ENCODE data around the gene PSRC1. TPM values are rescaled to one million over a fixed set of nuclear protein-coding genes. Genes with fewer than 3 reads are reported as not detected.
"Not testable (repeated sequence)": the region's sequence is repeated elsewhere in the genome, so short reads cannot be mapped to it uniquely, and the experiment has no call there.

Gene PSRC1
- total and polyA plus RNA-seq, 4 experiments from 2014 or later = 0.17 to 0.31 (median 0.23) TPM

- Histone ChIP-seq H3K9me3 (ENCODE audit: control insufficient read depth in 1 of 2, low read length in 2 of 2) (no peaks in the 10 kb centered on the region), H3K27me3 (ENCODE audit: insufficient read depth, low read length) (no peaks in the 10 kb centered on the region), H3K36me3 (ENCODE audit: insufficient read depth, low read length) (no peaks in the 10 kb centered on the region), H3K4me1 (ENCODE audit: insufficient read depth, low read length) (no peaks in the 10 kb centered on the region), H3K4me3 (ENCODE audit: low read length in 2 of 2) (no peak overlapping the region), H3K27ac (ENCODE audit: low read depth, low read length) (no peak overlapping the region)
- Mint-ChIP-seq H3K4me3 (no peak overlapping the region), H3K27me3 (peaks cover 3 to 6% of the 10 kb centered on the region in 2 donors), H3K4me1 (no peaks in the 10 kb centered on the region), H3K27ac (no peak overlapping the region), H3K36me3 (no peaks in the 10 kb centered on the region), H3K9me3 (no peaks in the 10 kb centered on the region)
- DNase-seq = no peak
- ChIA-PET POLR2A (ENCODE audit: partially characterized antibody) (no interaction called here), CTCF (ENCODE audit: partially characterized antibody) (no interaction called here)
- intact Hi-C loops (cut with micrococcal nuclease) = no loop called here
Observed at GRCh38 chr1:109314795-109315194, 31.9 kb upstream of the PSRC1 start.

DNA sequence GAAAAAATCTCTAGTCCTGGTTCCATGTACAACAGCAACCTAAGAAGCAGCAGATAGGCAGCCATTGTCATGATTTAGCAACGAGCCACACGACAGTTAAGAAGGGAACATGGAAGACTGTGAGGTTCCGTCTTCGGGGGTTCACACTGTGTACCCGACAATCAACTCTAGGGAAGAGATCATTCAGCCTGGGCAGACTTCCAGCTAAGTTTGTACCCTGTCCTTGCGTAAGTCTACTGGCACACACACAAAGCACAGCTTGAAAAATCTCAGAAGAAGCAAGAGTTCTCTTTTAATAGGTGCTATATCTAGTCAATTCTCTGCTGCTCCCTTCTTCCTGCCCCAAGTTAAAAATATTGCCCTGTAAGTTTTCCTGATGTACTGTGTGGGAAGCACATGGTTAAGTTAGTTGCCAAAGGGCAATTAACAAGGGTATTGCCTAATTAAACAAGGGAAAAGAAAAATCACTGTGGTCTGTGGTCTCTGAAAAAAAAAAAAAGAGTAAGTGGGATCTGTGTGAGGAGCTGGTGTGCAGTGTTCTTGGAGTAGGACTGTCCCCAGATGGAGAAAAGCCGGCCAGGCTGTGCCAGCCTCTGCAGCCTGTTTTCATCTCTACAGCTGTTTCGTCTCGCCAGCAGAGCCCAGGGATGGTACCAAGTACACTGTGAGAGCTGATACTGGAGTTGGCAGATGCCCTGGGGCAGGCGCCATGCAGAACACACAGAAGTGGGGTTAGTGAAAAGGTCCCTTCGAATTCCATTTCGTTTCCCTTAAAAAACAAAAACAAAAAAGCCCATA lies 30.2 kb upstream of the PSRC1 start:
- Histone ChIP-seq H3K4me1 (ENCODE audit: insufficient read depth, low read length) (no peaks in the 10 kb centered on the region), H3K36me3 (ENCODE audit: insufficient read depth, low read length) (no peaks in the 10 kb centered on the region), H3K9me3 (ENCODE audit: control insufficient read depth in 1 of 2, low read length in 2 of 2) (no peaks in the 10 kb centered on the region), H3K27me3 (ENCODE audit: insufficient read depth, low read length) (no peaks in the 10 kb centered on the region), H3K4me3 (ENCODE audit: low read length in 2 of 2) (no peak overlapping the region), H3K27ac (ENCODE audit: low read depth, low read length) (no peak overlapping the region)
- Mint-ChIP-seq H3K36me3 (no peaks in the 10 kb centered on the region), H3K27me3 (peaks cover 5 to 7% of the 10 kb centered on the region in 2 donors), H3K27ac (no peak overlapping the region), H3K9me3 (no peaks in the 10 kb centered on the region), H3K4me3 (no peak overlapping the region), H3K4me1 (no peaks in the 10 kb centered on the region)
- no peak for DNase-seq
- intact Hi-C loops (cut with micrococcal nuclease) = no loop called here
- ChIA-PET POLR2A (ENCODE audit: partially characterized antibody) (no interaction called here), CTCF (ENCODE audit: partially characterized antibody) (interaction anchor here (0.7 kb wide), 2 partner anchors 35 to 252 kb away, joined by 3 to 4 read pairs; no protein-coding TSS in a partner anchor)

- H3K4me1 Mint-ChIP-seq = no peaks in the 10 kb centered on the region
- H3K27ac Mint-ChIP-seq = no peak overlapping the region
- peaks cover 5 to 7% of the 10 kb centered on the region in 2 donors for H3K27me3 Mint-ChIP-seq
- Histone ChIP-seq H3K27me3 (ENCODE audit: insufficient read depth, low read length) (no peaks in the 10 kb centered on the region), H3K4me1 (ENCODE audit: insufficient read depth, low read length) (no peaks in the 10 kb centered on the region), H3K9me3 (ENCODE audit: control insufficient read depth in 1 of 2, low read length in 2 of 2) (no peaks in the 10 kb centered on the region), H3K4me3 (ENCODE audit: low read length in 2 of 2) (no peak overlapping the region), H3K27ac (ENCODE audit: low read depth, low read length) (no peak overlapping the region), H3K36me3 (ENCODE audit: insufficient read depth, low read length) (no peaks in the 10 kb centered on the region)
- no peak overlapping the region for H3K4me3 Mint-ChIP-seq
- POLR2A ChIA-PET (ENCODE audit: partially characterized antibody) = no interaction called here
- no peaks in the 10 kb centered on the region for H3K36me3 Mint-ChIP-seq
- DNase-seq = no peak
- CTCF ChIA-PET (ENCODE audit: partially characterized antibody) = no interaction called here
- intact Hi-C loops (cut with micrococcal nuclease) = no loop called here
- H3K9me3 Mint-ChIP-seq = no peaks in the 10 kb centered on the region
Observed at GRCh38 chr1:109312246-109312645, 29.3 kb upstream of the PSRC1 start.

- Mint-ChIP-seq H3K27me3 (peaks cover 5 to 8% of the 10 kb centered on the region in 2 donors), H3K9me3 (no peaks in the 10 kb centered on the region), H3K4me3 (no peak overlapping the region), H3K36me3 (no peaks in the 10 kb centered on the region), H3K4me1 (no peaks in the 10 kb centered on the region), H3K27ac (no peak overlapping the region)
- H3K4me3 ChIP-seq (ENCODE audit: low read length in 2 of 2) = no peak overlapping the region
- intact Hi-C loops (cut with micrococcal nuclease) = no loop called here
- POLR2A ChIA-PET (ENCODE audit: partially characterized antibody) = no interaction called here
- H3K27me3 ChIP-seq (ENCODE audit: insufficient read depth, low read length) = no peaks in the 10 kb centered on the region
- DNase-seq = no peak
- CTCF ChIA-PET (ENCODE audit: partially characterized antibody) = no interaction called here
- no peaks in the 10 kb centered on the region for H3K36me3 ChIP-seq (ENCODE audit: insufficient read depth, low read length)
- no peaks in the 10 kb centered on the region for H3K4me1 ChIP-seq (ENCODE audit: insufficient read depth, low read length)
- no peak overlapping the region for H3K27ac ChIP-seq (ENCODE audit: low read depth, low read length)
- H3K9me3 ChIP-seq (ENCODE audit: control insufficient read depth in 1 of 2, low read length in 2 of 2) = no peaks in the 10 kb centered on the region
Observed at GRCh38 chr1:109309347-109309746, 26.4 kb upstream of the PSRC1 start.

GRCh38 chr1:109307274-109308021 lies 24.5 kb upstream of the PSRC1 start:
- Histone ChIP-seq H3K9me3 (ENCODE audit: control insufficient read depth in 1 of 2, low read length in 2 of 2) (no peaks in the 10 kb centered on the region), H3K4me1 (ENCODE audit: insufficient read depth, low read length) (no peaks in the 10 kb centered on the region), H3K36me3 (ENCODE audit: insufficient read depth, low read length) (no peaks in the 10 kb centered on the region), H3K4me3 (ENCODE audit: low read length in 2 of 2) (no peak overlapping the region), H3K27me3 (ENCODE audit: insufficient read depth, low read length) (no peaks in the 10 kb centered on the region), H3K27ac (ENCODE audit: low read depth, low read length) (no peak overlapping the region)
- H3K4me3 Mint-ChIP-seq = no peak overlapping the region
- DNase-seq = no peak
- H3K4me1 Mint-ChIP-seq = no peaks in the 10 kb centered on the region
- no peak overlapping the region for H3K27ac Mint-ChIP-seq
- H3K36me3 Mint-ChIP-seq = no peaks in the 10 kb centered on the region
- CTCF ChIA-PET (ENCODE audit: partially characterized antibody) = interaction anchor here (1.4 kb wide), 1 partner anchor 43 kb away, joined by 4 read pairs; no protein-coding TSS in a partner anchor
- H3K9me3 Mint-ChIP-seq = no peaks in the 10 kb centered on the region
- H3K27me3 Mint-ChIP-seq = peaks cover 5 to 8% of the 10 kb centered on the region in 2 donors
- intact Hi-C loops (cut with micrococcal nuclease) = no loop called here
- POLR2A ChIA-PET (ENCODE audit: partially characterized antibody) = no interaction called here

GRCh38 chr1:109306832-109307273 lies 23.9 kb upstream of the PSRC1 start, which contains the start of gene MYBPHL:
MYBPHL (minus strand) TSS chr1:109307011; CDS start chr1:109306991, 20 bp downstream.
- Mint-ChIP-seq H3K4me1 (no peaks in the 10 kb centered on the region), H3K27me3 (peaks cover 5 to 8% of the 10 kb centered on the region in 2 donors), H3K9me3 (no peaks in the 10 kb centered on the region), H3K27ac (no peak within 1 kb of the TSS), H3K4me3 (no peak within 1 kb of the TSS), H3K36me3 (no peaks in the 10 kb centered on the region)
- H3K4me3 ChIP-seq (ENCODE audit: low read length in 2 of 2) = no peak within 1 kb of the TSS
- ChIA-PET POLR2A (ENCODE audit: partially characterized antibody) (no interaction called here), CTCF (ENCODE audit: partially characterized antibody) (interaction anchor here (0.5 kb wide), 1 partner anchor 337 kb away, joined by 3 read pairs; no protein-coding TSS in a partner anchor)
- H3K27me3 ChIP-seq (ENCODE audit: insufficient read depth, low read length) = no peaks in the 10 kb centered on the region
- no peaks in the 10 kb centered on the region for H3K4me1 ChIP-seq (ENCODE audit: insufficient read depth, low read length)
- H3K9me3 ChIP-seq (ENCODE audit: control insufficient read depth in 1 of 2, low read length in 2 of 2) = no peaks in the 10 kb centered on the region
- H3K27ac ChIP-seq (ENCODE audit: low read depth, low read length) = no peak within 1 kb of the TSS
- no peak for DNase-seq
- intact Hi-C loops (cut with micrococcal nuclease) = no loop called here
- H3K36me3 ChIP-seq (ENCODE audit: insufficient read depth, low read length) = no peaks in the 10 kb centered on the region

DNA sequence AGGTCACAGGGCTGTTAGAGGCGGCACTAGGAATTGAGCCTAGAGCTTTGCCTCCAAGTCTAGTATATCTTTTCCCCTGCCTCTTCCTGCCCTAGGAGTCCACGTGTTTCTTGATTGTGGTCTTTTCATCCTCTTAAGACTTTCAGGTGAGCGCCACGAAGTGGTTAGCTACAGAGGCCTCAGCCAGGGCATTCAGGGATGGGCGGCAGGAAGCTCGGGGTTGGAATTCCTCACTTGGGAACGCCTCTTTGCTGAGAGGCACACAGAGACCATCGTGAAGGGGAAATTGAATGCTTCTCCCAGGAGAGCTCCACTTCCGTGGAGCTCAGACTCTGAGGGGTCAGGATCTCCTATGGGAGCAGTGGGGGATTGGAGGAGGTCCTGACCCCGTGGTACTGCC lies 23.0 kb upstream of the PSRC1 start:
- CTCF ChIA-PET (ENCODE audit: partially characterized antibody) = interaction anchor here (1.2 to 1.5 kb wide), 2 partner anchors 34 to 93 kb away, joined by 3 to 4 read pairs; no protein-coding TSS in a partner anchor
- H3K27ac ChIP-seq (ENCODE audit: low read depth, low read length); H3K36me3 ChIP-seq (ENCODE audit: insufficient read depth, low read length); H3K4me3 ChIP-seq (ENCODE audit: low read length in 2 of 2); H3K36me3 Mint-ChIP-seq; H3K27me3 Mint-ChIP-seq; H3K27ac Mint-ChIP-seq; H3K4me3 Mint-ChIP-seq; POLR2A ChIA-PET (ENCODE audit: partially characterized antibody); intact Hi-C loops (cut with micrococcal nuclease); H3K4me1 Mint-ChIP-seq; H3K9me3 ChIP-seq (ENCODE audit: control insufficient read depth in 1 of 2, low read length in 2 of 2); H3K27me3 ChIP-seq (ENCODE audit: insufficient read depth, low read length); DNase-seq; H3K4me1 ChIP-seq (ENCODE audit: insufficient read depth, low read length); H3K9me3 Mint-ChIP-seq: not testable (repeated sequence)
